Astrocyte (in vitro differentiated cells and primary cell): ENCODE data around the gene SYDE2.

ENCODE experiments used
- CTCF ChIP-seq: IDR thresholded peaks from 2 replicates; pipeline ENCODE4 v1.5.1; 2011; ENCODE audit warnings: low read depth, mild to moderate bottlenecking, inconsistent platforms, low read length, moderate library complexity; ENCODE audit not compliant: insufficient read depth
- EZH2 ChIP-seq: IDR thresholded peaks from 2 replicates; pipeline ENCODE4 v1.6.1; 2012; ENCODE audit warnings: mild to moderate bottlenecking, low read length, inconsistent platforms; ENCODE audit not compliant: insufficient read depth

- TF ChIP-seq CTCF (no peak), EZH2 (no peak)
Observed at GRCh38 chr1:85201340-85202091, 700 bp upstream of the SYDE2 start.
